Fibroblast of the aortic adventitia (primary cell): Measurements from ENCODE around the gene ISM2. TPM values are rescaled to one million over a fixed set of nuclear protein-coding genes. Genes with fewer than 3 reads are reported as not detected.

ENCODE experiments used
- DNase-seq: peaks from one replicate; pipeline ENCODE4 v3.0.0-alpha.2; 2010; ENCODE audit warnings: low read depth
- H3K4me3 ChIP-seq: 2 replicates; pipeline ENCODE4 v1.5.1; 2011; ENCODE audit warnings: low read depth, mild to moderate bottlenecking, control low read depth, low read length, moderate library complexity
- CTCF ChIP-seq: IDR thresholded peaks from 2 replicates; pipeline ENCODE4 v1.5.1; 2011; ENCODE audit warnings: mild to moderate bottlenecking, low read length, control low read depth, inconsistent platforms; ENCODE audit not compliant: insufficient read depth
- small RNA-seq: library from RNA; depleted of rRNA; stranded (forward); fragments of <200 nt; gene quantifications from one replicate; pipeline ENCODE3, GENCODE V24; 2012
- total RNA-seq: library from RNA; depleted of rRNA; stranded (reverse); fragments of >200 nt; gene quantifications from 2 replicates; pipeline ENCODE4 v1.2.3, GENCODE V29; 2012; ENCODE audit warnings: low replicate concordance

ISM2 gene
- total RNA-seq, 1 donor, result 0.09 TPM

- H3K4me3 ChIP-seq, result no peak overlapping the region
- no peak for DNase-seq
- TF ChIP-seq CTCF, result no peak
Observed at GRCh38 chr14:77424862-77425261, 73.8 kb downstream of the ISM2 start.

Small RNA genes lying within 50 kb of the gene (small RNA-seq; reads per million reads assigned to genes)
- gene RF00404 (not detected), gene RN7SL587P (not detected)

Other genes starting within 250 kb of the ISM2 start
- gene NGB, start 227.6 kb downstream of the ISM2 start, total RNA-seq, result not detected in 2 replicates
- gene POMT2, start 177.9 kb downstream of the ISM2 start, total RNA-seq, result 15.2 and 22.9 TPM in 2 replicates
- 19.3 and 19.9 TPM in 2 replicates for gene GSTZ1, start 177.8 kb downstream of the ISM2 start, total RNA-seq
- 7.4 and 14.5 TPM in 2 replicates for gene TMED8, start 121.7 kb downstream of the ISM2 start, total RNA-seq
- 2.0 and 3.6 TPM in 2 replicates for gene SAMD15, start 121.4 kb downstream of the ISM2 start, total RNA-seq
- gene NOXRED1, start 75.3 kb downstream of the ISM2 start, total RNA-seq, result 0.09 TPM in 1 of 2 replicates, not detected in the other
- 21.1 and 33.5 TPM in 2 replicates for gene VIPAS39, start 41.2 kb downstream of the ISM2 start, total RNA-seq
- 68.2 and 76.3 TPM in 2 replicates for gene AHSA1, start 40.7 kb downstream of the ISM2 start, total RNA-seq
- gene SPTLC2, start 117.8 kb upstream of the ISM2 start, total RNA-seq, result 36.7 and 60.0 TPM in 2 replicates
- 5.5 and 7.6 TPM in 2 replicates for gene ALKBH1, start 209.2 kb upstream of the ISM2 start, total RNA-seq
- gene SLIRP, start 209.3 kb upstream of the ISM2 start, total RNA-seq, result 209 and 374 TPM in 2 replicates